Measurements from ENCODE around the gene CCDC149. TPM values are rescaled to one million over a fixed set of nuclear protein-coding genes. Genes with fewer than 3 reads are reported as not detected.

CCDC149 gene
- total RNA-seq, 1 experiment from 2014 or later, result 4.3 TPM

GRCh38 chr4:24897639-24898038, 15.2 kb downstream of the CCDC149 start:
- no peaks in the 10 kb centered on the region for H3K9me3 ChIP-seq (replicated peaks)
- no peak overlapping the region for H3K4me3 ChIP-seq
- no peak for DNase-seq (ENCODE audit: low read depth in 1 of 2, low spot score in 2 of 2)
- H3K4me1 ChIP-seq (replicated peaks), result no peaks in the 10 kb centered on the region
- no peaks in the 10 kb centered on the region for H3K27me3 ChIP-seq (replicated peaks)
- no peaks in the 10 kb centered on the region for H3K36me3 ChIP-seq
- H3K27ac ChIP-seq, result no peak overlapping the region

DNA sequence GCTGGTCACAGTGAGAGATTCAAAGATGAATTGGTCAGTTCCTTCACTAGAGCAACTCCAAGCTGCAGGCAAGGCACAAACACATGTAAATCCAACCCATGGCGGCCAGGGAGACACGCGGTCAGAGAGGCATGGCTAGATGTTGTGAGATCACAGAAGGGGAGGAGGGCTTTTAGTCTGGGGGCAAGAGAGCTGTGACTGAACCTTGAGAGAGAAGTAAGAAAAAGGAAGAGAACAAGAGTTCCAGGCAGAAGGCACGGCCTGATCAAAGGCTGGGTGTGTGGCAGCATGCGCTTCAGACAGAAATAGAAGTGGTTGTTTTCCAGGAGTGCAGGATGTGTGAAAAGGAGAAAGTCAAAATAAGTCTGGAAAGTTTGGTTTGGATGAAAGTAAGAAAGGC, 15.9 kb downstream of the CCDC149 start:
- no peaks in the 10 kb centered on the region for H3K36me3 ChIP-seq
- no peaks in the 10 kb centered on the region for H3K27me3 ChIP-seq (replicated peaks)

GRCh38 chr4:24896056-24896455, 16.8 kb downstream of the CCDC149 start:
- H3K27me3 ChIP-seq (replicated peaks), result no peaks in the 10 kb centered on the region
- no peaks in the 10 kb centered on the region for H3K9me3 ChIP-seq (replicated peaks)
- H3K36me3 ChIP-seq, result no peaks in the 10 kb centered on the region
- no peak overlapping the region for H3K27ac ChIP-seq
- H3K4me1 ChIP-seq (replicated peaks), result no peaks in the 10 kb centered on the region
- H3K4me3 ChIP-seq, result no peak overlapping the region
- no peak for DNase-seq (ENCODE audit: low read depth in 1 of 2, low spot score in 2 of 2)

More for the DNA sequence above, 15.9 kb downstream of the CCDC149 start:
- Histone ChIP-seq H3K4me3 (no peak overlapping the region), H3K4me1 (replicated peaks) (no peaks in the 10 kb centered on the region), H3K9me3 (replicated peaks) (no peaks in the 10 kb centered on the region), H3K27ac (no peak overlapping the region)
- no peak for DNase-seq (ENCODE audit: low read depth in 1 of 2, low spot score in 2 of 2)

GRCh38 chr4:24895461-24895860, 17.4 kb downstream of the CCDC149 start:
- no peaks in the 10 kb centered on the region for H3K4me1 ChIP-seq (replicated peaks)
- no peaks in the 10 kb centered on the region for H3K36me3 ChIP-seq
- DNase-seq (ENCODE audit: low read depth in 1 of 2, low spot score in 2 of 2), result no peak
- no peak overlapping the region for H3K4me3 ChIP-seq
- no peak overlapping the region for H3K27ac ChIP-seq
- H3K27me3 ChIP-seq (replicated peaks), result no peaks in the 10 kb centered on the region
- no peaks in the 10 kb centered on the region for H3K9me3 ChIP-seq (replicated peaks)

GRCh38 chr4:24894846-24895245, 18.0 kb downstream of the CCDC149 start:
- Histone ChIP-seq H3K4me1 (replicated peaks) (no peaks in the 10 kb centered on the region), H3K9me3 (replicated peaks) (no peaks in the 10 kb centered on the region), H3K27me3 (replicated peaks) (no peaks in the 10 kb centered on the region), H3K27ac (no peak overlapping the region), H3K36me3 (no peaks in the 10 kb centered on the region), H3K4me3 (no peak overlapping the region)
- DNase-seq (ENCODE audit: low read depth in 1 of 2, low spot score in 2 of 2), result no peak

DNA sequence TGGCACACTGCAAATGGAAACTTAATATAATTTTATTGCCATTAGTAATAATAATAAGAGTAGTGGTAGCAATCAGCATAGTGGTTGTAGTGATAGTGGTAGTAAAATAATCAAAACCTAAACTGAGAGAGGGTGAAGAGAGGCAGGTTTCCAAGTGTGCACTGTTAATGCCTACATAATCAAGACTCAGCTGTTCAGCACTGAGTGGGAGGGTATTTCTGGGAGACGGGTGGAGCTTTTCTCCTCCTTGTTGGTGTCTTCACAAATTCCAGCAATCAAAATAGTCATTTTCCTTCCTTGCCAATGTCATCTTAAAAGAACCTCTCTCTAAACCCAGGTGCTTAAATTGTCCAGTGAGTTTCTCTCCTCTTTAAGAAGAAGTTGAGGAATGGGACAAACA, 18.6 kb downstream of the CCDC149 start:
- Histone ChIP-seq H3K27ac (no peak overlapping the region), H3K9me3 (replicated peaks) (no peaks in the 10 kb centered on the region), H3K27me3 (replicated peaks) (no peaks in the 10 kb centered on the region), H3K4me1 (replicated peaks) (no peaks in the 10 kb centered on the region), H3K36me3 (no peaks in the 10 kb centered on the region), H3K4me3 (no peak overlapping the region)
- no peak for DNase-seq (ENCODE audit: low read depth in 1 of 2, low spot score in 2 of 2)

DNA sequence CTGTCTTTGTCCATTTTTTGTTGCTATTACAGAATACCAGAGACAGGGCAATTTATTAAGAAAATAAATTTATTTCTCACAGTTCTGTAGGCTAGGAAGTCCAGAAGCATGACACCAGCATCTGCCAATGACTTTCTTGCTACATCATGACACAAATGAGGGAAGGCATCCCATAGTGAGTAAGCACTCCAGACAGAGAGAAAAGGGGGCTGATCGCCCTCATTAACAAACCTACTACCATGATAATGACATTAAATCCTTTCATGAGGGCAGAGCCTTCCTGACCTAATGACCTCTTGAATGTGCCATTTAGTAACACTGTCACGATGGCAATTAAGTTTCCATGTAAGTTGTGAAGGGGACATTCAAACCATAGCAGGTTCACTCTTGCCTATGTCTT, 20.1 kb downstream of the CCDC149 start:
- Histone ChIP-seq H3K36me3 (no peaks in the 10 kb centered on the region), H3K27me3 (replicated peaks) (no peaks in the 10 kb centered on the region), H3K27ac (no peak overlapping the region), H3K9me3 (replicated peaks) (no peaks in the 10 kb centered on the region), H3K4me1 (replicated peaks) (no peaks in the 10 kb centered on the region), H3K4me3 (no peak overlapping the region)
- DNase-seq (ENCODE audit: low read depth in 1 of 2, low spot score in 2 of 2), result no peak

GRCh38 chr4:24892278-24892677, 20.6 kb downstream of the CCDC149 start:
- no peak for DNase-seq (ENCODE audit: low read depth in 1 of 2, low spot score in 2 of 2)
- no peak overlapping the region for H3K27ac ChIP-seq
- H3K36me3 ChIP-seq, result no peaks in the 10 kb centered on the region
- H3K9me3 ChIP-seq (replicated peaks), result no peaks in the 10 kb centered on the region
- no peaks in the 10 kb centered on the region for H3K4me1 ChIP-seq (replicated peaks)
- H3K4me3 ChIP-seq, result no peak overlapping the region
- no peaks in the 10 kb centered on the region for H3K27me3 ChIP-seq (replicated peaks)

- DNase-seq (ENCODE audit: low read depth in 1 of 2, low spot score in 2 of 2), result no peak
- Histone ChIP-seq H3K4me1 (replicated peaks) (no peaks in the 10 kb centered on the region), H3K27me3 (replicated peaks) (no peaks in the 10 kb centered on the region), H3K36me3 (no peaks in the 10 kb centered on the region), H3K4me3 (no peak overlapping the region), H3K9me3 (replicated peaks) (no peaks in the 10 kb centered on the region), H3K27ac (no peak overlapping the region)
These were observed 22.2 kb downstream of the CCDC149 start for GRCh38 chr4:24890561-24891126.

DNA sequence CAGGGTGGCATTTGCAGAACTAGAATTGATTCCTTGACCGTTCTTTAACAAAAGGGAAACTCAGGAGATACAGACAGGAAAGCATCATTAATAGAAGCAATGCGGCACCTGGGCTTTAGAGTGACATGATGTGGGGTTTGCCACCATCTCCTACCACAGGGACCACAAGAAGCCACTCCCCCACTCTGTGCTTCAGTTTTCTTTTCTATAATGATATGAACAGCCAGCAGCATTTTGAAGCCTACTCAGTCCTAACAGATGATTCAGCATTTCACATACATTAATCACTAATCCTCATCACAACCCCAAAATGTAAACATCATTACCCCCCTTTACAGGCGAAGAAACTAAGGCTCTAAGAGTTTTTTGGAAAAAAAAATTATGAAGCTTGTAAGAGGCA, 22.9 kb downstream of the CCDC149 start:
- DNase-seq (ENCODE audit: low read depth in 1 of 2, low spot score in 2 of 2), result no peak
- no peaks in the 10 kb centered on the region for H3K4me1 ChIP-seq (replicated peaks)

DNA sequence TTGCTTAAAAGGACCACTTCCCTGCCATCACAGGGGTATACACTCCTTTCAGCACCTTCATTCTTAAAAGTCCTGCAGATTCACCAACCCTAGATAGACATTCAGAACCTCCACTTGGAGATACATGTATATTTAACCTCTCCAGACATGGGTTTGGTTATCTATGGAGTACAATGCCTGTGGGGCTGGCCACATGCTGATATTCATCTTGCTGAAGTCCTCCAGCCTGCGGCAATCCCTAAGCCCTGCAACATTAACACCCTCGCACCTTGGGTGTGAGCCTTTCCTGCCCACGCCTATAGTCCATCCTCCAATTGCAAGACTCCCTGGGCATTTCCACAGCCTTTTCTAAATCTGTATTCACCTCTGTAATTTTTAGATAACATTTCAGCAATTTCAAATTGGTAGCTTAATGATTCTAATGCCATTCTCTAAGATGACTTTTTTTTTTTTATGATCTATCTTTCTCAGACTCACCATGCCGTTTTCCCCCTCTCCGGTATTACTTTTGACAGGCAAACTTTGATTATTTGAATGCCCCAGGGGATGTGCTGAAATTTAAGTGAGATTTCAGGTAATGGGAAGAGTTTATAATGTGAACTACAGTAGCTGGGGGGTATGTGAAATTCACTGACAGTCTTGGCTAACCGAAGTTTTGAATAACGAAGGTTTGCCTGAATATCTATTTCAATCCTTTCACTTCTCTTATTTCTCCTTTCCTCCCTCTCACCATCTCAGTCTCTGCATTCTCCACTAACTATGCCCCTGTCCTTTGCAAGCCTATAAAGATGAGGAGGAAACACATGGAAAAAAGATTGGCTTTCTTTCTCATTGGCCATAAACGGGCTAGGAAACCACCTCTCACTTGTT, 24.1 kb downstream of the CCDC149 start:
- Histone ChIP-seq H3K36me3 (no peaks in the 10 kb centered on the region), H3K4me3 (no peak overlapping the region), H3K27ac (no peak overlapping the region), H3K27me3 (replicated peaks) (no peaks in the 10 kb centered on the region), H3K9me3 (replicated peaks) (no peaks in the 10 kb centered on the region), H3K4me1 (replicated peaks) (no peaks in the 10 kb centered on the region)
- no peak for DNase-seq (ENCODE audit: low read depth in 1 of 2, low spot score in 2 of 2)

More for the DNA sequence above, 22.9 kb downstream of the CCDC149 start:
- H3K27me3 ChIP-seq (replicated peaks), result no peaks in the 10 kb centered on the region
- no peaks in the 10 kb centered on the region for H3K36me3 ChIP-seq
- H3K9me3 ChIP-seq (replicated peaks), result no peaks in the 10 kb centered on the region
- no peak overlapping the region for H3K4me3 ChIP-seq
- no peak overlapping the region for H3K27ac ChIP-seq

GRCh38 chr4:24887881-24888430, 24.9 kb downstream of the CCDC149 start:
- no peak for DNase-seq (ENCODE audit: low read depth in 1 of 2, low spot score in 2 of 2)
- H3K9me3 ChIP-seq (replicated peaks), result no peaks in the 10 kb centered on the region
- no peaks in the 10 kb centered on the region for H3K4me1 ChIP-seq (replicated peaks)
- no peak overlapping the region for H3K27ac ChIP-seq
- H3K4me3 ChIP-seq, result no peak overlapping the region
- H3K36me3 ChIP-seq, result no peaks in the 10 kb centered on the region
- no peaks in the 10 kb centered on the region for H3K27me3 ChIP-seq (replicated peaks)

- Histone ChIP-seq H3K27ac (no peak overlapping the region), H3K36me3 (no peaks in the 10 kb centered on the region), H3K27me3 (replicated peaks) (no peaks in the 10 kb centered on the region)
These were observed 26.2 kb downstream of the CCDC149 start for GRCh38 chr4:24886596-24886995.

GRCh38 chr4:24885342-24885741, 27.5 kb downstream of the CCDC149 start:
- no peak overlapping the region for H3K27ac ChIP-seq
- no peak overlapping the region for H3K4me3 ChIP-seq
- no peaks in the 10 kb centered on the region for H3K36me3 ChIP-seq
- no peaks in the 10 kb centered on the region for H3K27me3 ChIP-seq (replicated peaks)
- H3K4me1 ChIP-seq (replicated peaks), result no peaks in the 10 kb centered on the region
- H3K9me3 ChIP-seq (replicated peaks), result no peaks in the 10 kb centered on the region
- DNase-seq (ENCODE audit: low read depth in 1 of 2, low spot score in 2 of 2), result no peak

More at GRCh38 chr4:24886596-24886995, 26.2 kb downstream of the CCDC149 start:
- H3K4me1 ChIP-seq (replicated peaks), result no peaks in the 10 kb centered on the region
- no peak overlapping the region for H3K4me3 ChIP-seq
- H3K9me3 ChIP-seq (replicated peaks), result no peaks in the 10 kb centered on the region
- DNase-seq (ENCODE audit: low read depth in 1 of 2, low spot score in 2 of 2), result no peak

Measured in SJSA1 (cell line).